NCI-H1436 treated with DMSO at 0.1 percent for 48 hours (cell line): Measurements from ENCODE around the gene EXOC4.

Source experiments
- DNase-seq: peaks from one replicate; lab custom pipeline; 2025; lab: John Stamatoyannopoulos, UW

Gene EXOC4

GRCh38 chr7:133428876-133429275, 176.0 kb downstream of the EXOC4 start:
- DNase-seq, result no peak

GRCh38 chr7:133429371-133429770, 176.5 kb downstream of the EXOC4 start:
- no peak for DNase-seq

- DNase-seq, result no peak
Measured at GRCh38 chr7:133431134-133431724, 178.4 kb downstream of the EXOC4 start.

GRCh38 chr7:133433165-133433812, 180.4 kb downstream of the EXOC4 start:
- DNase-seq, result no peak

- DNase-seq, result no peak
Measured at GRCh38 chr7:133434246-133434865, 181.5 kb downstream of the EXOC4 start.

- DNase-seq, result no peak
Measured at GRCh38 chr7:133436014-133436428, 183.1 kb downstream of the EXOC4 start.

GRCh38 chr7:133437544-133437943, 184.7 kb downstream of the EXOC4 start:
- no peak for DNase-seq

GRCh38 chr7:133442818-133443217, 189.9 kb downstream of the EXOC4 start:
- no peak for DNase-seq

- no peak for DNase-seq
Measured at GRCh38 chr7:133445617-133446016, 192.7 kb downstream of the EXOC4 start.

GRCh38 chr7:133448012-133448411, 195.1 kb downstream of the EXOC4 start:
- no peak for DNase-seq

- DNase-seq, result no peak
Measured at GRCh38 chr7:133452577-133452976, 199.7 kb downstream of the EXOC4 start.

GRCh38 chr7:133458688-133459087, 205.8 kb downstream of the EXOC4 start:
- no peak for DNase-seq

GRCh38 chr7:133461421-133461820, 208.5 kb downstream of the EXOC4 start:
- DNase-seq, result no peak

GRCh38 chr7:133475655-133476054, 222.8 kb downstream of the EXOC4 start:
- no peak for DNase-seq

- no peak for DNase-seq
Measured at GRCh38 chr7:133477791-133478190, 224.9 kb downstream of the EXOC4 start.

GRCh38 chr7:133478591-133479135, 225.8 kb downstream of the EXOC4 start:
- DNase-seq, result peak; percentile 58

- DNase-seq, result no peak
Measured at GRCh38 chr7:133479456-133480065, 226.7 kb downstream of the EXOC4 start.

GRCh38 chr7:133480868-133481267, 228.0 kb downstream of the EXOC4 start:
- DNase-seq, result no peak

GRCh38 chr7:133481676-133482075, 228.8 kb downstream of the EXOC4 start:
- no peak for DNase-seq

GRCh38 chr7:133482599-133482998, 229.7 kb downstream of the EXOC4 start:
- no peak for DNase-seq

GRCh38 chr7:133484086-133484485, 231.2 kb downstream of the EXOC4 start:
- DNase-seq, result no peak

- no peak for DNase-seq
Measured at GRCh38 chr7:133489906-133490305, 237.0 kb downstream of the EXOC4 start.

- DNase-seq, result no peak
Measured at GRCh38 chr7:133491201-133491691, 238.4 kb downstream of the EXOC4 start.
